GM19395 (cell line): Measurements from ENCODE around the gene LRRK2.
"Not testable (repeated sequence)": the region's sequence is repeated elsewhere in the genome, so short reads cannot be mapped to it uniquely, and the experiment has no call there.

ENCODE experiments used
- ATAC-seq: cut with Tn5 transposase; IDR thresholded peaks from one replicate; pipeline ENCODE4 v1.9.1; 2021; ENCODE audit warnings: mild to moderate bottlenecking, moderate library complexity; ENCODE audit not compliant: unreplicated experiment

The LRRK2 gene

GRCh38 chr12:40244526-40245156, 19.8 kb downstream of the LRRK2 start:
- not testable (repeated sequence) for ATAC-seq

- no peak for ATAC-seq
These were observed 23.2 kb downstream of the LRRK2 start for GRCh38 chr12:40248034-40248433.

GRCh38 chr12:40248585-40249297, 23.9 kb downstream of the LRRK2 start:
- ATAC-seq: peak; percentile 81

GRCh38 chr12:40250652-40251051, 25.9 kb downstream of the LRRK2 start:
- not testable (repeated sequence) for ATAC-seq

- ATAC-seq: no peak
These were observed 29.1 kb downstream of the LRRK2 start for GRCh38 chr12:40253936-40254335.

DNA sequence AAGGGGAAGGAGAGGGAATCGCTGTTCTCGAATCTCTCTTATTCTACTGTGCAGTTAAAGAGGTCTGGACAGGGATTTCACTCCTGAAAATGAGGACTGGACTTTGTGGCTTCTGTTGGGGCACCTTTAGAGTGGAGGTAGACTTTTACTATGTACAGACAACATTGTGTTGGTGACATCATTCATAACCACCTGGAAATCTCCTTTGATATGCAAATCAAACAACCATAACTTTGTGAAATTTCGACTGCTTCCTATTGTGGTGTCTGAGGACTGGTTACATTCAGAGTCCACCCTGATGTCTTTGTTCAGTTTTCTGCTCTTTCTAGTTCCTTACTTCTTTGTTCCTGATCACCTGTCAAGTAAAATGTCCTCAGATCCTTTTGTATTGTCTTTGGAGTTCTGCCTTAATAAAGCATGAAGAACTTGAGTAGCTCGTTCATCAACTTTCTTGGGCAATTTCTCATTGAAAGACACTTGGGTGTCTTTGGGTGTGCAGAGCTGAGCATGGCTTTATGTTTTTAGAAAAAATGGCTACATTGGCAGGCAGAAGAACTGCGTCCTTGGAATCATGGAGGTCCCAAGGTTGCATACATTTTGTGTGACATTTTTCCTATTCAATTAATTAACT, 29.8 kb downstream of the LRRK2 start:
- no peak for ATAC-seq

DNA sequence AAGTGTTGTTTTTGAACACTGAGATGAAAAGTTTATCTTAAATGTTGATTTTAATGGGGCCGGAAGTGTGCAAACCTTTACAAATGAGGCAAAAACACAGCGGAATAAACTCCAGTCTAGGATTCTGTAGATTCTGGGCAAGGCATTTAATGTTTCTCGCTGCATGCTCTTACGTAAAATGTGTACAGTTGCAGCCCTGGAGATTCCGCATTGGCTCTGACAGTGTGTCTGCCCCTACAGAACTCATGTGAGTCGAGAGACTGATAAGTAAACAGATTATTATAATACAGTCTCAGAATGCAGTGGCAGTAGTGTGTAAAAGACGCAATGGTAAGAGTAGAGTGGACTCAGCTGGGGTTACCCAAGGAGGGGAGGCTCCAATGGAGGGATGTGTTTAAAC, 33.6 kb downstream of the LRRK2 start:
- ATAC-seq: no peak

GRCh38 chr12:40261937-40262336, 37.1 kb downstream of the LRRK2 start:
- peak; percentile 80 for ATAC-seq

- ATAC-seq: peak; percentile 90
These were observed 37.9 kb downstream of the LRRK2 start for GRCh38 chr12:40262657-40263056.

GRCh38 chr12:40263616-40264409, 39.0 kb downstream of the LRRK2 start:
- peak; percentile 47 for ATAC-seq

DNA sequence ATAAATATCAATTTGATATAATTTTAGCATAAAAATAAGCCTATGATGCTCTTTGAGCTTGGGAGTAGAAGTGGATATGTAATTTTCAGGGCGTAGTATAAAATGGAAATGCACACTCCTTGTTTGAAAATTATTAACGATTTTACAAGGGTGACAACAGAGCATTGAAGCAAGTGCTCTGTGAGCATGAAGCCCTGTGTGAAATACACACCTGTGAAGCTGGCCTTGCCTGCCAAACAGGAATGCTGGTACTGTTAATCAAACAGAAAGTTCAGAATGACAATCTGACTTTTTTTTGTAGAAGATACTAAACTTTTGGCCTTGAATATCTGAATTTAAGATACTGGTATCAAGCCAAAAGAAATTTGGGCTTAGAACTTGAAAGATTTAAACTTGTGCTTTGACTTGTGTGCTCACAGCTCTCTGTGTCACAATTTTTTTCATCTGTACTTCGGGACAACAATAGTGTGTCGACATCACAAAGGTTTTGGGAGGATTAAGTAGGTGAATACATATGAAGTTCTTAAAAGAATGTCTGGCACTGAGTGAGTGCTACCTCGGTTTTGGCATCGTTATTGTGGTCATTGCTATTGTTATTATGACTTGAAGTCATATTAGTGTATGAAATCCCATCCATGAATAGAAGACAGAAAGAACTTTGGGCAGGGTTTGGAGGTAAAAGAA, 47.3 kb downstream of the LRRK2 start:
- no peak for ATAC-seq

- ATAC-seq: no peak
These were observed 57.1 kb downstream of the LRRK2 start for GRCh38 chr12:40281791-40282364.

- ATAC-seq: no peak
These were observed 61.8 kb downstream of the LRRK2 start for GRCh38 chr12:40286583-40286982.

GRCh38 chr12:40287369-40287975, 62.7 kb downstream of the LRRK2 start:
- no peak for ATAC-seq

GRCh38 chr12:40292788-40293429, 68.1 kb downstream of the LRRK2 start:
- no peak for ATAC-seq

GRCh38 chr12:40298341-40298740, 73.5 kb downstream of the LRRK2 start:
- no peak for ATAC-seq

- no peak for ATAC-seq
These were observed 75.7 kb downstream of the LRRK2 start for GRCh38 chr12:40300490-40300889.

DNA sequence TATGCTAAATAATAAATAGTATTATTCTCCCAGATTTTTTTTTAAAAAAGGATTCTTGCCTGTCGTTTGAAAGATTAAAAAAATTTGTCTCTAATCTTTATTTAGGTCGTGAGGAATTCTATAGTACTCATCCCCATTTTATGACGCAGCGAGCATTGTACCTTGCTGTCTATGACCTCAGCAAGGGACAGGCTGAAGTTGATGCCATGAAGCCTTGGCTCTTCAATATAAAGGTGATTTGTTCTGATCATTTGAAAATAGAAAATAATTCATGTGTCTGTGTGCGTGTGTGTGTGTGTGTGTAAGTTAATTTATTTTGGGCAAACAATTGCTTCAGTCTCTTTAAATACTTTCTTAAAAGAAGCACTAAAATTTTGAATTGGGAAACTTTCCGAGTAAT, 84.2 kb downstream of the LRRK2 start:
- no peak for ATAC-seq

DNA sequence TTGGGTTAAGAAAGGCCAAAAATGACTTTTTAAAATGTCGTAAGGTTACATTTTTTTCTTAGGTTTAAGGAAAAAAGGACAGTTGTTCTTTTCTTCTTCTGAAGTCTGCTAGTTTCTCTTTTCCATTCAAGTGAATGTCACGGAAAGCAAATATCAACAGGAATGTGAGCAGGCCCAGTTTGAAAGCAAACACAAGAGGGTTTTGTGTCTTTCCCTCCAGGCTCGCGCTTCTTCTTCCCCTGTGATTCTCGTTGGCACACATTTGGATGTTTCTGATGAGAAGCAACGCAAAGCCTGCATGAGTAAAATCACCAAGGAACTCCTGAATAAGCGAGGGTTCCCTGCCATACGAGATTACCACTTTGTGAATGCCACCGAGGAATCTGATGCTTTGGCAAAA, 85.4 kb downstream of the LRRK2 start:
- ATAC-seq: no peak

DNA sequence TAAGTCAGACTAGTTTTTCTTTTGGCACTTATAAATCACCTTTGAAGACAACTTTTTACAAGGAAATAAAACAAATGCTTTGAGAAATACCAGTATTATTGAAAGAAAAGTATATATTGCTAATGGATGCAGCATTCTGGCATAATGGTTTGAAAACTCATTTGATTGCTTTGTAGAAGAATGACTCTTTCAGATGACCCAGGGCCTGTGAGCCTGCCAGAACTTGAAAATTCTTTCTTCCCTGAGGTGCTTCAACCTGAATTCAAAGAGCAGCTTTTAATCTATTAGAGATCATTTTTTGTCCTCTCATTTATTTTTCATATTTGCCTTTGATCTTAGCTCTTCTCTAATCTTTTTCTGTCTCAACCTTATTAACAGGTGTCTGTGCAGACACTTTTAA, 87.4 kb downstream of the LRRK2 start:
- no peak for ATAC-seq
